CD4-positive, CD25-positive, alpha-beta regulatory T cell (primary cell): ENCODE data around the gene CENPP. TPM values are rescaled to one million over a fixed set of nuclear protein-coding genes. Genes with fewer than 3 reads are reported as not detected.

Experiments used
- ATAC-seq, 2 donors: fragments of 150-1000 bp; cut with Tn5 transposase; one replicate each; pipeline ENCODE4 v1.10.0; 2021; ENCODE audit warnings: low read depth in 2 of 2, moderate number of reproducible peaks in 2 of 2, moderate library complexity in 1 of 2
- DNase-seq, 3 donors: peaks; one replicate each; pipeline versions ENCODE4 v3.0.0 to v3.0.0-alpha.2; 2012 to 2022; ENCODE audit warnings: mixed read lengths in 1 of 3
- H3K27ac ChIP-seq: one replicate; pipeline ENCODE4 v1.7.0; 2013; ENCODE audit warnings: mild to moderate bottlenecking, low read length; ENCODE audit not compliant: insufficient read depth, poor library complexity, severe bottlenecking
- H3K27me3 ChIP-seq: one replicate; pipeline ENCODE4 v1.7.0; 2013; ENCODE audit warnings: low read length; ENCODE audit not compliant: control insufficient read depth, insufficient read depth
- H3K36me3 ChIP-seq: one replicate; pipeline ENCODE4 v1.7.0; 2013; ENCODE audit warnings: mild to moderate bottlenecking, low read length, moderate library complexity; ENCODE audit not compliant: control insufficient read depth, insufficient read depth
- H3K4me1 ChIP-seq: 2 replicates; pipeline ENCODE4 v1.7.0; 2013; ENCODE audit warnings: mild to moderate bottlenecking, low read length; ENCODE audit not compliant: insufficient read depth, control insufficient read depth, poor library complexity, severe bottlenecking
- H3K4me3 ChIP-seq: one replicate; pipeline ENCODE4 v1.7.0; 2013; ENCODE audit warnings: low read depth, mild to moderate bottlenecking, low read length, moderate library complexity
- H3K9me3 ChIP-seq, 2 experiments: 1 replicate in 1 of 2; 2 replicates in 1 of 2; pipeline ENCODE4 v1.7.0; 2013; ENCODE audit warnings: low read length in 2 of 2, mild to moderate bottlenecking in 1 of 2, moderate library complexity in 1 of 2; ENCODE audit not compliant: control insufficient read depth in 2 of 2
- H3K27ac Mint-ChIP-seq, 3 donors: one replicate each; pipeline ENCODE4 v1.8.0; 2020 to 2022; ENCODE audit warnings: mild to moderate bottlenecking in 3 of 3, mixed read lengths in 3 of 3, moderate library complexity in 2 of 3
- H3K27me3 Mint-ChIP-seq: one replicate; pipeline ENCODE4 v1.8.0; 2022; ENCODE audit warnings: mild to moderate bottlenecking, mixed read lengths
- H3K36me3 Mint-ChIP-seq: one replicate; pipeline ENCODE4 v1.8.0; 2020; ENCODE audit warnings: mixed read lengths
- H3K4me1 Mint-ChIP-seq, 4 donors: one replicate each; pipeline ENCODE4 v1.8.0; 2020 to 2022; ENCODE audit warnings: mixed read lengths in 4 of 4, mild to moderate bottlenecking in 1 of 4
- H3K4me3 Mint-ChIP-seq, 4 donors: one replicate each; pipeline ENCODE4 v1.8.0; 2020 to 2022; ENCODE audit warnings: mild to moderate bottlenecking in 4 of 4, mixed read lengths in 4 of 4, moderate library complexity in 3 of 4
- H3K9me3 Mint-ChIP-seq, 7 donors: one replicate each; pipeline ENCODE4 v1.8.0; 2020 to 2022; ENCODE audit warnings: mixed read lengths in 7 of 7, mild to moderate bottlenecking in 3 of 7, moderate library complexity in 2 of 7
- polyA plus RNA-seq, 4 donors: library from polyadenylated mRNA; unstranded; fragments of 300-500 nt; fragmentation: Illumina TruSeq; gene quantifications; one replicate each; pipeline ENCODE4 v1.2.3, GENCODE V29; 2021
- total RNA-seq: library from RNA; stranded (reverse); gene quantifications from one replicate; pipeline ENCODE4 v1.2.3, GENCODE V29; 2022

The CENPP gene
- total and polyA plus RNA-seq, 5 donors from 2014 or later: 2.7 to 6.1 (median 4.4) TPM

GRCh38 chr9:92341578-92341977, 15.8 kb downstream of the CENPP start:
- no peaks in the 10 kb centered on the region for H3K27me3 Mint-ChIP-seq
- peaks cover 0 to 5% (median 0%) of the 10 kb centered on the region in 7 donors for H3K9me3 Mint-ChIP-seq
- peaks cover 12% of the 10 kb centered on the region for H3K36me3 Mint-ChIP-seq
- Histone ChIP-seq H3K36me3 (peaks cover 4% of the 10 kb centered on the region), H3K4me3 (no peak overlapping the region), H3K27me3 (no peaks in the 10 kb centered on the region), H3K27ac (no peak overlapping the region), H3K9me3 (no peaks in the 10 kb centered on the region), H3K4me1 (no peaks in the 10 kb centered on the region)
- no peak overlapping the region for H3K27ac Mint-ChIP-seq
- H3K4me3 Mint-ChIP-seq: no peak overlapping the region
- ATAC-seq (no peak), DNase-seq (no peak)
- H3K4me1 Mint-ChIP-seq: no peaks in the 10 kb centered on the region

- Mint-ChIP-seq H3K4me3 (no peak overlapping the region), H3K36me3 (peaks cover 12% of the 10 kb centered on the region), H3K27me3 (no peaks in the 10 kb centered on the region), H3K9me3 (peaks cover 0 to 5% (median 0%) of the 10 kb centered on the region in 7 donors), H3K27ac (no peak overlapping the region), H3K4me1 (no peaks in the 10 kb centered on the region)
- no peaks in the 10 kb centered on the region for H3K27me3 ChIP-seq
- H3K4me3 ChIP-seq: no peak overlapping the region
- H3K4me1 ChIP-seq: no peaks in the 10 kb centered on the region
- H3K27ac ChIP-seq: no peak overlapping the region
- ATAC-seq (no peak), DNase-seq (peak in 1 of 3 donors; percentile 14)
- H3K36me3 ChIP-seq: no peaks in the 10 kb centered on the region
- no peaks in the 10 kb centered on the region for H3K9me3 ChIP-seq
Observed at GRCh38 chr9:92342825-92343488, 17.2 kb downstream of the CENPP start.

- H3K9me3 Mint-ChIP-seq: peaks cover 0 to 5% (median 0%) of the 10 kb centered on the region in 7 donors
- Histone ChIP-seq H3K9me3 (no peaks in the 10 kb centered on the region), H3K4me3 (no peak overlapping the region), H3K27me3 (no peaks in the 10 kb centered on the region), H3K4me1 (no peaks in the 10 kb centered on the region), H3K27ac (no peak overlapping the region), H3K36me3 (no peaks in the 10 kb centered on the region)
- no peaks in the 10 kb centered on the region for H3K27me3 Mint-ChIP-seq
- no peak for DNase-seq
- no peak overlapping the region for H3K27ac Mint-ChIP-seq
- H3K4me3 Mint-ChIP-seq: no peak overlapping the region
- ATAC-seq: no peak
- H3K36me3 Mint-ChIP-seq: peaks cover 12% of the 10 kb centered on the region
- H3K4me1 Mint-ChIP-seq: peaks cover 0 to 2% (median 0%) of the 10 kb centered on the region in 4 donors
Observed at GRCh38 chr9:92345582-92345981, 19.8 kb downstream of the CENPP start.

- Mint-ChIP-seq H3K9me3 (peaks cover 0 to 5% (median 2%) of the 10 kb centered on the region in 7 donors), H3K4me1 (peaks cover 0 to 3% (median under 1%) of the 10 kb centered on the region in 4 donors), H3K4me3 (no peak overlapping the region), H3K27me3 (no peaks in the 10 kb centered on the region), H3K27ac (no peak overlapping the region), H3K36me3 (peaks cover 15% of the 10 kb centered on the region)
- H3K4me3 ChIP-seq: no peak overlapping the region
- no peak overlapping the region for H3K27ac ChIP-seq
- DNase-seq (no peak), ATAC-seq (no peak)
- H3K4me1 ChIP-seq: no peaks in the 10 kb centered on the region
- H3K36me3 ChIP-seq: no peaks in the 10 kb centered on the region
- no peaks in the 10 kb centered on the region for H3K27me3 ChIP-seq
- H3K9me3 ChIP-seq: no peaks in the 10 kb centered on the region
Observed at GRCh38 chr9:92349771-92350739, 24.3 kb downstream of the CENPP start.

GRCh38 chr9:92350740-92351133, 25.0 kb downstream of the CENPP start:
- Mint-ChIP-seq H3K9me3 (peaks cover 0 to 8% (median 2%) of the 10 kb centered on the region in 7 donors), H3K27me3 (no peaks in the 10 kb centered on the region)
- DNase-seq: no peak

GRCh38 chr9:92353051-92353450, 27.3 kb downstream of the CENPP start:
- H3K27me3 Mint-ChIP-seq: no peaks in the 10 kb centered on the region
- Histone ChIP-seq H3K36me3 (no peaks in the 10 kb centered on the region), H3K27ac (no peak overlapping the region), H3K4me3 (no peak overlapping the region), H3K27me3 (no peaks in the 10 kb centered on the region), H3K4me1 (no peaks in the 10 kb centered on the region), H3K9me3 (peaks cover 2 to 3% of the 10 kb centered on the region in 2 experiments)
- H3K4me1 Mint-ChIP-seq: peaks cover 0 to 3% (median under 1%) of the 10 kb centered on the region in 4 donors
- DNase-seq (no peak), ATAC-seq (no peak)
- H3K27ac Mint-ChIP-seq: no peak overlapping the region
- peaks cover 0 to 23% (median 6%) of the 10 kb centered on the region in 7 donors for H3K9me3 Mint-ChIP-seq
- no peak overlapping the region for H3K4me3 Mint-ChIP-seq
- H3K36me3 Mint-ChIP-seq: peaks cover 26% of the 10 kb centered on the region

More at GRCh38 chr9:92350740-92351133, 25.0 kb downstream of the CENPP start:
- no peak for ATAC-seq
- H3K4me1 ChIP-seq: no peaks in the 10 kb centered on the region
- H3K27ac Mint-ChIP-seq: no peak overlapping the region
- H3K9me3 ChIP-seq: no peaks in the 10 kb centered on the region
- peaks cover 0 to 3% (median under 1%) of the 10 kb centered on the region in 4 donors for H3K4me1 Mint-ChIP-seq
- H3K4me3 ChIP-seq: no peak overlapping the region
- H3K36me3 Mint-ChIP-seq: peaks cover 15% of the 10 kb centered on the region
- H3K27me3 ChIP-seq: no peaks in the 10 kb centered on the region
- H3K4me3 Mint-ChIP-seq: no peak overlapping the region
- H3K27ac ChIP-seq: no peak overlapping the region
- H3K36me3 ChIP-seq: no peaks in the 10 kb centered on the region

- no peaks in the 10 kb centered on the region for H3K27me3 ChIP-seq
- DNase-seq (no peak), ATAC-seq (no peak)
- H3K4me1 ChIP-seq: no peaks in the 10 kb centered on the region
- Mint-ChIP-seq H3K4me3 (no peak overlapping the region), H3K27me3 (no peaks in the 10 kb centered on the region), H3K4me1 (peaks cover 0 to 12% (median 3%) of the 10 kb centered on the region in 4 donors), H3K9me3 (peaks cover 0 to 28% (median 8%) of the 10 kb centered on the region in 7 donors), H3K36me3 (peaks cover 18% of the 10 kb centered on the region), H3K27ac (no peak overlapping the region)
- peaks cover 3 to 4% of the 10 kb centered on the region in 2 experiments for H3K9me3 ChIP-seq
- no peaks in the 10 kb centered on the region for H3K36me3 ChIP-seq
- H3K4me3 ChIP-seq: no peak overlapping the region
- no peak overlapping the region for H3K27ac ChIP-seq
Observed at GRCh38 chr9:92359394-92359995, 33.7 kb downstream of the CENPP start.
